ENCODE results near the gene SFI1.
A peak's percentile ranks its signal among the peaks of the same experiment; 100 is the strongest.
"Not testable (repeated sequence)": the region's sequence is repeated elsewhere in the genome, so short reads cannot be mapped to it uniquely, and the experiment has no call there.

SFI1 gene

DNA sequence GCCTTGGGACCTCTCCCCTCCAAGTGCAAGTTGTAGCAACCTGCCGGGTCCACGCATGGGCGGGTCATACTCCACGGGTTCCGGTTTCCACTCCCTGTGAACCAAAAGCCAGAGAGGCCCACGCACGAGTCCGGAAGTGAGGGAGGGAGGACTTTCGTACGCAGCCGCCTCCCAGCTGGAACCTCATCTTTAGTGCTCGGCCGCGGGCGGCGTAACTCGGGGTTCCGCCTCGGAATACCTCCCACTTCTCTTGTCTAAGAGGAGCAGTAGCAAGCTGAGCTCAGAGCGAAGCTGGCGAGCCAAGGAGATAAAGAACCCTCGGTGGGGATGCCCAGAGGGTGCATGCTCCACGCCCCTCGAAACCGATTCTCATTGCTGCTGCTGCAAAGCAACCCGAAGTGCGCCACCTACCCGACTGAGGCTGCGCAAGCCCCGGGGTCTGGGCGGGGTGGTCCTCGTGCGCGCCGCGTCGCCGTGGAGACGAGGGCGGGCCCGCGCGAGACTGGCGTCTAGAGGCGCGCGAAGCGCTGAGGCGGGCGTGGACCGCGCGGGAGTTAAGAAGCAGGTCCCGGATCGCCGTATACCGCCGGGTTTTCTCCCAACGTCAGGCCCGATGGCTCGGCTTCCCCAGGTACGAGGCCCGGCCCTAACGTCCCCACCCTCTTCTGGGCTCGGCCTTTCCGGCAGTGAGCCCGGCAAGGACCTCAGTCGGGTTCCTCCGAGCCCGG lies at the start of gene SFI1:
TSS of gene SFI1 (plus strand) at position 530 of the 728 bp plus-strand sequence. CDS start 11,749 bp downstream, outside the sequence.
- DNase-seq = peak; percentile 90 to 95

DNA sequence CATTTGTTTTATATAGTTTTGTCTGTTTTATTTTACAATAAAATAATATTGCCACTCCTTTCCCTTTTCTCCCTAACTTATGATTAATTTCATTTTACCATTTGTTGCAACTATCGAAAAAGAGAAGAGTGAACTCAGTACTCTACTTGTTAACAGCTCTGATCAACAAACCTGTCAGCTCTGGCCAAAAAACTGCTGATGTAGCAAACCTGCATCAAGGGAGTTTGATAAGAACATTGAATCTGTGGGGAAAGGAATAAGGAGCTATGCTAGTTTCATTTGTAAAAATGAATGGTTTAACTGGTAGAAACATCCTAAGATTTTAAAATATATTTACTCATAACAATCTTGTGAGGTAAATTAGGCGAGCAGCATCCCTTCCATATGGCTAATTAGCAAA lies 49.6 kb upstream of the SFI1 start:
- no peak for DNase-seq

DNA sequence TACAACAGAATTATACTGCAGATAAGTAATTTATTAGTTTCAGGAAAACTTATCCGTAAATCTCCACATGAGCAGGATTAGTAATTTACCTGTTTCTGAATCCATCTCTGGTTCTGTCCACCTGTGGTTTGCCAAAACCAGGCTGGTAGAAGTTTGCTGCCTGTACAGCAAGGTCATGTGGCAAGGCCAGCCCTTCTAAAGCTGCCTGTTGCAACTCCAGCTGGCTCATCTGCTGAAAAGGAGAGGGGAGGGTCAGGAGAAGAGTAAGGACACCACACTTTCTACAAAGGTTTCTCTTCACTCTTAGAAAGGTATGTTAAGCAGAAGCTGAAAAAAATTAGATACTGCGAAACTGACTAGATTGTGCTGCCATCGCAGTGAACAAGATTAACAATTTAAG lies 49.0 kb upstream of the SFI1 start:
- no peak for DNase-seq

DNA sequence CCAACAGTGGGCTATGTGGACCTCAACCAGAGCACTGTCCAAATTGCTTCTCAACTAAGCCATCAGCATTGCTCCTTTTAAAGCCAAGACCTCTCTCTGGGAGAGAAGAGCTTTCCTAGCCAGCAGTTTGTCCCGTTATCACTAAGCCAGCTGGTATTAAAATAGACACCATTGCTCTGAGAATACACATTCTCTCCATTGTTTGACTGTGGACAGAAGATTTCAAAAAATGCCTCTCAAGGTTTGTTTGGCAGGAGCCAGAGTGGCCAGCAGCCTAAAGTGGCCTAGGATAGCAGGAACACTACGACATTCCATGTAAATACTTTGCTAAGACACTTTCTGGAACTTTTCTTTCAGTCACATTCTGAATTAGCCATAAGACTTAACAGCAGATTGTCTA lies 48.0 kb upstream of the SFI1 start:
- DNase-seq = no peak

GRCh38 chr22:31449506-31449905 lies 46.8 kb upstream of the SFI1 start:
- no peak for DNase-seq

DNA sequence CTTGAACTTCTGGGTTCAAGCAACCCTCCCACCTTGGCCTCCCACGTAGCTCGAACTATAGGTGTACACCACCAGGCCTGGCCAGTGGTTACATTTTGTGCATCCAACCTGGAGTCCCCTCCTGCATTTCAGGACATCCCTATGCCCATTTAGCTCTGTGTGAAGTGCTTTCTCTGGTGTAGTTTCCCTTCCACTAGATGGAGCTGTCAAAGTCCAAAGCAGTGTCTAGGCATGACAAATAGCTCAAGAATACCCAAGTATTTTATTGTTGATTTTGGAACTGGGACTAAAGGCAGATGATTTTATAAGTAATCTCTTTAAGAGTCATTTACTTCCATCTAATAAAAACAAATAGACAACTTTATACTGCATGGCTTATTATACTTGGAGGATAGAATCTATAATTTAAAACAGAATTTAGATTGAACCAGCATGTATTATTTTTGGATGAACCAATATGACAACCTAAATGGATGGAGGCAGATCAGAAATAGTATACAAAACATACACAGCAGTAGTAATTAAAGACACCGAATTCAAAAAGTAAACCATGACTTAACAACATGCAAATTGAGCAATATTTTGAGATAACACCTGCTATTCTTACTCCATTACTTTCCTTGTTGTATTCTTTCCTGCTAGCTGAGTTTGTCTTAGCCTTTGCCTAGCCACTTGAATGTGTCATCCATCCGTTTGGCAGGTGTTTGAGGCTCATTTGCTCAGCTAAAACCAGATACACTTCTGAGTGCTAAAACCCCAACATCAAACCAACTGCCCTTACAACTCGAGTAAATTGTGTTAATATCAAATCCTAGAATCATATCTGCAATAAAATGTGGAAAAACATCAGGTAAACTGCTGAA lies 44.4 kb upstream of the SFI1 start:
- peak; percentile 43 to 45 for DNase-seq

GRCh38 chr22:31461699-31462098 lies 34.6 kb upstream of the SFI1 start:
- no peak for DNase-seq

- DNase-seq = no peak
These were observed 31.0 kb upstream of the SFI1 start for GRCh38 chr22:31465307-31465706.

- no peak for DNase-seq
These were observed 21.6 kb upstream of the SFI1 start for GRCh38 chr22:31474743-31475142.

DNA sequence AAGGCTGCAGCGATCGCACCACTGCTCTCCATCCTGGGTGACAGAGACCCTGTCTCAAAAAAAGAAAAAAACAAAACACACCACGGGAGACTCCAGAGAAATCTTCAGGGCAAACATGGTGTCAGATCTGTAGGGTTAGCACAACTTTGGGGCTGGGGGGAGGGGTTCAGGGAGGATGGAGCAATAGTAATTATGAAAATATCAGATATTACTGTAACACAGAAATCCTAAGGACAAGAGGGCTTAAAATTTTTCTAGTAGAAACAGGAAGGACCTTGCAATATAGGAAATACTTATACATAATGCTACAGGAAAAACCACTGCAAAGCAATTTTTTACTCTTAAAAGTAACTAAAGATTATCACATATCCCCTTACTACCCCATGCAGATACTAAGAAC lies 20.5 kb upstream of the SFI1 start:
- DNase-seq = peak; percentile 12 to 22

- DNase-seq = no peak
These were observed 19.0 kb upstream of the SFI1 start for GRCh38 chr22:31477329-31477728.

- no peak for DNase-seq
These were observed 15.2 kb upstream of the SFI1 start for GRCh38 chr22:31481129-31481528.

DNA sequence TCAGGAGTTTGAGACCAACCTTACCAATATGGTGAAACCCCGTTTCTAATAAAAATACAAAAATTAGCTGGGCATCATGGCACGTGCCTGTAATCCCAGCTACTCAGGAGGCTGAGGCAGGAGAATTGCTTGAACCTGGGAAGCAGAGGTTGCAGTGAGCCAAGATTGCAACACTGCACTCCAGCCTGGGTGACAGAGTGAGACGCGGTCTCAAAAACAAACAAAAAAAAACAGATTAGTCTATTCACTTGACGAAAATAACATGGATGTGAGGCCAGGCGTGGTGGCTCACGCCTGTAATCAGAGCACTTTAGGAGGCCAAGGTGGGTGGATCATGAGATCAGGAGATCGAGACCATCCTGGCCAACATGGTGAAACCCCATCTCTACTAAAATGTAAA lies 13.9 kb upstream of the SFI1 start:
- not testable (repeated sequence) for DNase-seq

- not testable (repeated sequence) for DNase-seq
These were observed 10.0 kb upstream of the SFI1 start for GRCh38 chr22:31486369-31486768.

- DNase-seq = no peak
These were observed 9.4 kb upstream of the SFI1 start for GRCh38 chr22:31486951-31487350.

GRCh38 chr22:31488346-31488883 lies 7.9 kb upstream of the SFI1 start:
- DNase-seq = peak in 1 of 2 experiments; percentile 3

DNA sequence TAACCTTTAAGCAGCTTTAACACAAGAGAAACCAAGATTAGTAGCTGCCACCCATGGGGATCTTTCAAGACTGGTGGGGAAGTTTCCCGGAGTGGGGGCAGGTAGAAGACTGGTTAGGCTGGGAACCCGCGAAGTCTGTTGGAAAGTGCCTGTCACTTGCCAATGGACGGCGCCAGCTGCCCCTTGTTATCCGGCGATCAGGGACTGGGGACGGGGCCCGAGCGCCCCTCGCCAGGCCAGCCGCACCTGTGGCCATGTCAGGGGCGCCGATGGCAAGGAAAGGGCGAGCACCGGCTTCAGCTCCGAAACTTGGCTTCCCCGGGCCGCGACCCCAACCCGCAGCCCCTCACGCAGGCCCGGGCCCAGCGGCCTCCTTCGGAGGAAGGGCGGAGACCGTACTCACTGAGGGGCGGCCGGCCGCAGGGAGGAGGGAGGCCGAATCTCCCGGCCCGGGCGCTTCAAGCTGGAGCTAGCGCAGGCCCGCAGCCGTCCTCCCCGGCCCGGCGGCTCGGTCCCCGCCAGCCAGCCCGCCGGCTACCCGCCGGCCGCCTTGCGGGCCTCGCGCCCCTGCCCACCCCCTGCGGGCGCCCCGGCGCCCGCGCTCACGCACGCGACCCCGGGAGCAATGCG lies 7.2 kb upstream of the SFI1 start:
- no peak for DNase-seq

DNA sequence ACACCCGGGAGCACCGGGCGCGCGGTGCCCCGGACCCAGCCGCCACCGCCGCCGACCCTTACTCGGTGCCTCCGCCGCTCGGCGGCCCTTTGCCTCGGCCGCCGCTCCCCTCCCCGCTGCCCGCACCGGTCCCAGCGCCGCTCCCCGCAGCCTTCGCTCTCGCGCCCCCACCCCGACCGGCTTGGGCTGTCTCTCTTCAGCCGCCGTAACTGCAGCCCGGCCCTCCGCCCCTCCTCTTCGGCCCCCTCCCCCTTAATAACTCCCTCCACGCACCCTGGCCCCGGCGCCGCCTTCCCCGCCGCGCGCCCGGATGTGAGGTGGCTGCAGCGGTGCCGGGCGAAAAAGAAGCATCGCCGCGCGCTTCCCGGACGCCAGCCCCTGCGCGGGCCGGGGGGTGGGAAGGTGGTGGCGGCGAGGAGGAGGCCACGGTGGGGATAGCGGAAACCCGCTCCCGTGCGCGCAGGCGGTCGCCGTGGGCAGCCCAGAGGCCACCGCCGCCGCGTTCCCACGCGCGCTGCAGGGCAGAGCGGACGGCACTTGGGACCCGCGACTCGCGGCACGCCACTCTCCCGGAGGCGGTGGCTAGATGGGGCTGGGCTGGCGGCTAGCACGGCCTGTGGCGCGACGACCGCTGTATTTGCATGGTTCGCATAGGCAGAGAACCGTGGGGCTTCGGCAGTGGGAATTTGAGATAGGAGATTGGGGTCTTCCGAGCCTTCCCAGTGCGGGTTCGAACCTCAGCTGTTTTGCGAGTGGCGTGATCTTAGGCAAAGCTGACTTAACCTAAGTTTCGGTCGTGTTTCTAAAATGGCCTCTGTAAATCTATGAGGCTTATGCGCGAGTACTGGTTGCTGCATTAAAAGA lies 6.5 kb upstream of the SFI1 start, which contains the start of gene EIF4ENIF1:
TSS of gene EIF4ENIF1 (minus strand) at position 211 of the 864 bp plus-strand sequence. CDS start 1,124 bp downstream, outside the sequence.
- DNase-seq = peak; percentile 59 to 72

DNA sequence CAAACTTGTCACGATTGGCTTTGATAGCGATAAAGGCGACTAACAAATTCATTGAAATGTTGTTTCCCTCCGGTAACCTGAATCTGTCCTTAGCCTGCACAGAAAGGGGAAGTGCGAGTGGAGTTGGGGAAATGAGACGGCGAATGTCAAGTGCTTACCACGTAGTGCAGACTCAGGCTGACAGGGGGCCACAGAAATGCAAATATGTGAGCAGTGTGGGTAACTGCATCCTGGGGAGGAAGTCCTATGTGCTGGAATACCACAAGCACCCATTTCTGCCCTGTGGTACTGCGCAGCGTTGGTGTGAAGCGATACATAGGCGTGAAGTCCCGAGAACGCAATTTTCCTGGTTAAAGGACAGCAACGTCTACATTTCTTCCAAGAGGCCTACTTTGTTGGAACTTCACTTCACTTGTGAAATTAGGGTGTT lies 5.8 kb upstream of the SFI1 start:
- peak; percentile 91 to 97 for DNase-seq

DNA sequence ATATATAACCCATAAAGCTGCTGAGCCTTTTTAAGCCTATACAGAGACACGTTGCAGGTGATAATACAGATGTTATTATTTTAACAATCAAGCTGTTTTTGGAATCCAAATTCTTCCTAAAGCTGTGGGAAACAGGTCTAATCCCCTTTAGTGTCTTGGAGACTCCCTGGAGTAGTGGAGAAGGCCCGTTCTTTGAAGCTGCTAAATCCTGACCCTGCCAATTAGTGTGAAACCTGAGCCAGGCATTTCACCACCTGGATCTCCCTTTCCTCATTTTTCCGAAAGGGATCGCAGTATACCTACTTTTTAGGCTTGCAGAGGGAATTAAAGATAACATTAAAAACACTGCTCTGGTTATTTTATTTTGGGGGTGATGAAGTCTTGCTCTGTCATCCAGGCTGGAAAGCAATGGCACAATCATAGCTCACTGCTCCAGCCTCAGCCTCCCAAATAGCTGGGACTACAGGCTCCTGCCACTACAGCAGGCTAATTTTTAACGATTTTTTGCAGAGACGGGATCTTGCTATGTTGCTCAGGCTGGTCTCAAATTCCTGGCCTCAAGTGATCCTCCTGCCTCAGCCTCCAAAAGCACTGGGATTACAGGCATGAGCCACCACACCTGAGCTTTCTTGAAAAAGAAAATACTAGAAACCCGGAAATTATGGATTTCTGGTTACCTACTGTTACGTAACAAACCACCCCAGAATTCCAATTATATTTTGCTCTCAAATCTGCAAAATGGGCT lies 4.9 kb upstream of the SFI1 start:
- DNase-seq = no peak

DNA sequence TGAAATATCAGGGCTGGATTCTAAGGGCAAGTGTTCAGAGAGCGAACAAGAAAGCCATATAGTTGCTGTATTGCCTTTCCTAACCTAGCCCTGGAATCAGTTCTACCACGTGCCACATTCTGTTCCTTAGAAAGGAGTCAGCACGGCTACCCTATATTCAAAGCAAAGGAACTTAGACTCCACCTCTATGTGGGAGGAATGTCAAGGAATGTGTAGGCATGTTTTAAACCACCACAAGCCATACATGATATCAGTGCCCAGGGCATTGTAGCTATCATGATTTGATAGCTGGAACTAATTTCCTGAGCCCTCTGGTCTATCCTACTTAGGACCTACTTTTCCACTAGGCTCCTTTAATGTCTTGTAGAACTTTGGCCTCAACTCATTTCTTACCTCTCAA lies 4.2 kb upstream of the SFI1 start:
- DNase-seq = no peak

Data from AML-193 (cell line).